Inferior parietal cortex (tissue), 1 donor: Measurements from ENCODE around the gene PCDHA4.
"Not testable (repeated sequence)": the region's sequence is repeated elsewhere in the genome, so short reads cannot be mapped to it uniquely, and the experiment has no call there.

Experiments
- DNase-seq: peaks from one replicate; pipeline ENCODE4 v3.0.0-alpha.2; 2016; ENCODE audit errors: extremely low spot score

The PCDHA4 gene

DNA sequence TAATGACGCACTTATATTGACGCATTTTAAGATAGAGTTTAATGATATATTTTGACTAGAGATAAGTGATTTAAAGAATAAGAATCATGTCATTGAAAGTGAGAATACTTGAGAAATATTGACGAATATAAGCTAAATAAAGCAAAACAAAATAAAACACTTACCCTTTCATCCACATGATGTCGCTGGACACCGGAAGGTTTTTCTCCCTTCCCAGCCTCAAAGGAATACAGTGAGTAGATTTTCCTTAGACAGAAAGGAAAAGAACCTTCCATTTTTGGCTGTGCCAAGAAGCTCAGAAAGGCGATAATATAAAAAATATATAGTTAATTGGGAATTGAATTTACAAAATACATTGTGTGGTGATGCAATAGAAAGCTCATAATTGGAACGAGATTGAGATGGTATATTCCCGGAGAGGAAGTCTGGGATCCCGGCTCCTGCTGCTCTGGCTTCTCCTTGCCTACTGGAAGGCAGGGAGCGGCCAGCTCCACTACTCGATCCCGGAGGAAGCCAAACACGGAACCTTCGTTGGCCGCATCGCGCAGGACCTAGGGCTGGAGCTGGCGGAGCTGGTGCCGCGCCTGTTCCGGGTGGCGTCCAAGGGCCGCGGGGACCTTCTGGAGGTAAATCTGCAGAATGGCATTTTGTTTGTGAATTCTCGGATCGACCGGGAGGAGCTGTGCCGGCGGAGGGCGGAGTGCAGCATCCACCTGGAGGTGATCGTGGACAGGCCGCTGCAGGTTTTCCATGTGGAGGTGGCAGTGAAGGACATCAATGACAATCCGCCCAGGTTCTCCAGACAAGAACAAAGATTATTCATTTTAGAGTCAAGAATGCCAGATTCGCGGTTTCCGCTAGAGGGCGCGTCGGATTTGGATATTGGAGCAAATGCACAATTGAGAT lies 14.8 kb downstream of the PCDHA4 start, which contains the start of gene PCDHA5:
Gene PCDHA5 (plus strand): TSS at position 239 of the 906 bp plus-strand sequence.
- DNase-seq: peak; percentile 54

DNA sequence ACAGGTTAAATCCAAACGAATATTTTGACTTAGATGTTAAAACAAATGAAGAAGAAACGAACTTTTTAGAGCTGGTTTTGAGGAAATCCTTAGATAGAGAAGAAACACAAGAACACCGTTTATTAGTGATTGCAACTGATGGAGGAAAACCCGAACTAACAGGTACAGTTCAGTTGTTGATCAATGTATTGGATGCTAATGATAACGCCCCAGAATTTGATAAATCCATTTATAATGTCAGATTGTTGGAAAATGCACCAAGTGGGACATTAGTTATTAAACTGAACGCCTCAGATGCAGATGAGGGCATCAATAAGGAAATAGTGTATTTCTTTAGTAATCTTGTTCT lies 15.4 kb downstream of the PCDHA4 start:
- DNase-seq: no peak

DNA sequence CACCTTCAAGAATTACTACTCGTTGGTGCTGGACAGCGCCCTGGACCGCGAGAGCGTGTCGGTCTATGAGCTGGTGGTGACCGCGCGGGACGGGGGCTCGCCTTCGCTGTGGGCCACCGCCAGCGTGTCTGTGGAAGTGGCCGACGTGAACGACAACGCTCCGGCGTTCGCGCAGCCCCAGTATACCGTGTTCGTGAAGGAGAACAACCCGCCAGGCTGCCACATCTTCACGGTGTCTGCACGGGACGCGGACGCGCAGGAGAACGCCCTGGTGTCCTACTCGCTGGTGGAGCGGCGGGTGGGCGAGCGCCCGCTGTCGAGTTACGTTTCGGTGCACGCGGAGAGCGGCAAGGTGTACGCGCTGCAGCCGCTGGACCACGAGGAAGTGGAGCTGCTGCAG lies 16.1 kb downstream of the PCDHA4 start:
- not testable (repeated sequence) for DNase-seq

DNA sequence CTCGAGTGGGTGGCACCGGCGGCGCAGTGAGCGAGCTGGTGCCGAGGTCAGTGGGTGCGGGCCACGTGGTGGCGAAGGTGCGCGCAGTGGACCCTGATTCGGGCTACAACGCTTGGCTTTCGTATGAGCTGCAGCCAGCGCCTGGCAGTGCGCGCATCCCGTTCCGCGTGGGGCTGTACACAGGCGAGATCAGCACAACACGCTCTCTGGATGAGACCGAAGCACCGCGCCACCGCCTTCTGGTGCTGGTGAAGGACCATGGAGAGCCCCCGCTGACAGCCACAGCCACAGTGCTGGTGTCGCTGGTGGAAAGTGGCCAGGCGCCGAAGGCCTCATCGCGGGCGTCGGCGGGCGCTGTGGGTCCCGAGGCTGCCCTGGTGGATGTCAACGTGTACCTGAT lies 16.6 kb downstream of the PCDHA4 start:
- DNase-seq: no peak

DNA sequence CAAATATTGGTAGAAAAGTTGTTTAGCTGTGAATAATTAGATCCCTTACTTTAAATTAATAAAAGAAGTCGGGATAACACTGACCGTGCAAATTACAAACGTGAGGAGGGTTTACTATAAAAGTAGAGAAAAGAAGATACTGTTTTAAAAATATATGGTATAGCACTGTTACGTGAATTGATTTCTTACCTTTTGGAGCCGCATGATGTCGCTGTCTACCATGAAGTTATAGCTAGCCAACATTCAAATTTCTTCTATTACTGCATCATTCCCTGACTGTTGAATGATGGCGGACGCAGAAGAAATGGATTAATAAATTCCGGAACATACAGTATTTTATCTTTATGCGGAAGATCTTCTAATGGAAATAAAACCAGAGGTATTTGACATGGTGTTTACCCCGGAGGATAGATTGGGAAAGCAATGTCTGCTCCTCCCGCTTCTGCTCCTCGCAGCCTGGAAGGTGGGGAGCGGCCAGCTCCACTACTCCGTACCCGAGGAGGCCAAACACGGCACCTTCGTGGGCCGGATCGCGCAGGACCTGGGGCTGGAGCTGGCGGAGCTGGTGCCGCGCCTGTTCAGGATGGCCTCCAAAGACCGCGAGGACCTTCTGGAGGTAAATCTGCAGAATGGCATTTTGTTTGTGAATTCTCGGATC lies 21.0 kb downstream of the PCDHA4 start, which contains the start of gene PCDHA6:
Gene PCDHA6 (plus strand): TSS at position 257 of the 658 bp plus-strand sequence. CDS start 132 bp downstream, at position 389.
- peak; percentile 15 for DNase-seq

DNA sequence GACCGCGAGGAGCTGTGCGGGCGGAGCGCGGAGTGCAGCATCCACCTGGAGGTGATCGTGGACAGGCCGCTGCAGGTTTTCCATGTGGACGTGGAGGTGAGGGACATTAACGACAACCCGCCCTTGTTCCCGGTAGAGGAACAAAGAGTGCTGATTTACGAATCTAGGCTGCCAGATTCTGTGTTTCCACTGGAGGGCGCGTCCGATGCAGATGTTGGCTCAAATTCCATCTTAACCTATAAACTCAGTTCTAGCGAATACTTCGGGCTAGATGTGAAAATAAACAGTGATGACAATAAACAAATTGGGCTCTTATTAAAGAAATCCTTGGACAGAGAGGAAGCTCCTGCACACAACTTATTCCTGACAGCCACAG lies 21.5 kb downstream of the PCDHA4 start:
- DNase-seq: no peak

DNA sequence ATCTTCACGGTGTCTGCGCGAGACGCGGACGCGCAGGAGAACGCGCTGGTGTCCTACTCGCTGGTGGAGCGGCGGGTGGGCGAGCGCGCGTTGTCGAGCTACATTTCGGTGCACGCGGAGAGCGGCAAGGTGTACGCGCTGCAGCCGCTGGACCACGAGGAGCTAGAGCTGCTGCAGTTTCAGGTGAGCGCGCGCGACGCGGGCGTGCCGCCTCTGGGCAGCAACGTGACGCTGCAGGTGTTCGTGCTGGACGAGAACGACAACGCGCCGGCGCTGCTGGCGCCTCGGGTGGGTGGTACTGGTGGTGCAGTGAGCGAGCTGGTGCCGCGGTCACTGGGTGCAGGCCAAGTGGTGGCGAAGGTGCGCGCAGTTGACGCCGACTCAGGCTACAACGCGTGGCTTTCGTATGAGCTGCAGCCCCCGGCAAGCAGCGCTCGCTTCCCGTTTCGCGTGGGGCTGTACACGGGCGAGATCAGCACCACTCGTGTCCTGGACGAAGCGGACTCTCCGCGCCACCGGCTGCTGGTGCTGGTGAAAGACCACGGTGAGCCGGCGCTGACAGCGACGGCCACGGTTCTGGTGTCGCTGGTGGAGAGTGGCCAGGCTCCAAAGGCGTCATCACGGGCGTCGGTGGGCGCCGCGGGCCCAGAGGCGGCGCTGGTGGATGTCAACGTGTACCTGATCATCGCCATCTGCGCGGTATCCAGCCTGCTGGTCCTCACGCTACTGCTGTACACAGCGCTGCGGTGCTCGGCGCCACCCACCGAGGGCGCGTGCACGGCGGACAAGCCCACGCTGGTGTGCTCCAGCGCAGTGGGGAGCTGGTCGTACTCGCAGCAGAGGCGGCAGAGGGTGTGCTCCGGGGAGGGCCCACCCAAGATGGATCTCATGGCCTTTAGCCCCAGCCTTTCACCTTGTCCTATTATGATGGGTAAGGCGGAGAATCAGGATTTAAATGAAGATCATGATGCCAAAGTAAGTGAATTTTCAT lies 22.9 kb downstream of the PCDHA4 start:
- DNase-seq: not testable (repeated sequence)

DNA sequence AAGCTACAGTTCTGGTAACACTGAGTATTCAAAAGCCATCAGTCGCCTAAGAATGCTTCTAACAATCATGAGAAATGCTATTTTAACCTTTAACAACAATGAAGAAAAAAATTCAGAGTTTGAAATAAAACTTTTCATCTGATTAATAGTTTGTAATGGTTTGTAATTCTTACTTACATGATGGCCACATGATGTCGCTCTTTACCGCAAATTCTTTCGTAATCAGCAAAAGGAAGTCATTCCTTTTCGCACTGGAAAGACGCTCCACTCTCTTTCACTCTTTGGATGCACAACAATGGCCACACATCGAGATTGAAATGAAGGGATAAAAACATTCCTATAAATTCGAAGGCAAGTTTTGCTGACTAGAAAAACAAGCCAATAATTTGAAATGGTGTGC lies 27.1 kb downstream of the PCDHA4 start, which contains the start of gene PCDHA7:
Gene PCDHA7 (plus strand): TSS at position 277 of the 400 bp plus-strand sequence. CDS start 115 bp downstream, at position 392.
- peak; percentile 30 for DNase-seq

DNA sequence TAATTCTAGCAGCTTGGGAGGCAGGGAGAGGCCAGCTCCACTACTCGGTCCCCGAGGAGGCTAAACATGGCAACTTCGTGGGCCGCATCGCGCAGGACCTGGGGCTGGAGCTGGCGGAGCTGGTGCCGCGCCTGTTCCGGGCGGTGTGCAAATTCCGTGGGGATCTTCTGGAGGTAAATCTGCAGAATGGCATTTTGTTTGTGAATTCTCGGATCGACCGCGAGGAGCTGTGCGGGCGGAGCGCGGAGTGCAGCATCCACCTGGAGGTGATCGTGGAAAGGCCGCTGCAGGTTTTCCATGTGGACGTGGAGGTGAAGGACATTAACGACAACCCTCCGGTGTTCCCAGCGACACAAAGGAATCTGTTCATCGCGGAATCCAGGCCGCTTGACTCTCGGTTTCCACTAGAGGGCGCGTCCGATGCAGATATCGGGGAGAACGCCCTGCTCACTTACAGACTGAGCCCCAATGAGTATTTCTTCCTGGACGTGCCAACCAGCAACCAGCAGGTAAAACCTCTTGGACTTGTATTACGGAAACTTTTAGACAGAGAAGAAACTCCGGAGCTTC lies 27.7 kb downstream of the PCDHA4 start:
- not testable (repeated sequence) for DNase-seq

DNA sequence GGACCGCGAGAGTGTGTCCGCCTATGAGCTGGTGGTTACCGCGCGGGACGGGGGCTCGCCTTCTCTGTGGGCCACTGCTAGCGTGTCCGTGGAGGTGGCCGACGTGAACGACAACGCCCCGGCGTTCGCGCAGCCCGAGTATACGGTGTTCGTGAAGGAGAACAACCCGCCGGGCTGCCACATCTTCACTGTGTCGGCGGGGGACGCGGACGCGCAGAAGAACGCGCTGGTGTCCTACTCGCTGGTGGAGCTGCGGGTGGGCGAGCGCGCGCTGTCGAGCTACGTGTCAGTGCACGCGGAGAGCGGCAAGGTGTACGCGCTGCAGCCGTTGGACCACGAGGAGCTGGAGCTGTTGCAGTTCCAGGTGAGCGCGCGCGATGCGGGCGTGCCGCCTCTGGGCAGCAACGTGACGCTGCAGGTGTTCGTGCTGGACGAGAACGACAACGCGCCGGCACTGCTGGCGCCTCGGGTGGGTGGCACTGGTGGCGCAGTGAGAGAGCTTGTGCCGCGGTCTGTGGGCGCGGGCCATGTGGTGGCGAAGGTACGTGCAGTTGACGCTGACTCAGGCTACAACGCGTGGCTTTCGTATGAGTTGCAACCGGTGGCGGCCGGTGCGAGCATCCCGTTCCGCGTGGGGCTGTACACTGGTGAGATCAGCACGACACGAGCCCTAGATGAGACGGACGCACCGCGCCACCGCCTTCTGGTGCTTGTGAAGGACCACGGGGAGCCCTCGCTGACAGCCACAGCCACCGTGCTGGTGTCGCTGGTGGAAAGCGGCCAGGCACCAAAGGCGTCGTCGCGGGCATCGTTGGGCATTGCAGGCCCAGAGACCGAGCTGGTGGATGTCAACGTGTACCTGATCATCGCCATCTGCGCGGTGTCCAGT lies 29.0 kb downstream of the PCDHA4 start:
- no peak for DNase-seq

DNA sequence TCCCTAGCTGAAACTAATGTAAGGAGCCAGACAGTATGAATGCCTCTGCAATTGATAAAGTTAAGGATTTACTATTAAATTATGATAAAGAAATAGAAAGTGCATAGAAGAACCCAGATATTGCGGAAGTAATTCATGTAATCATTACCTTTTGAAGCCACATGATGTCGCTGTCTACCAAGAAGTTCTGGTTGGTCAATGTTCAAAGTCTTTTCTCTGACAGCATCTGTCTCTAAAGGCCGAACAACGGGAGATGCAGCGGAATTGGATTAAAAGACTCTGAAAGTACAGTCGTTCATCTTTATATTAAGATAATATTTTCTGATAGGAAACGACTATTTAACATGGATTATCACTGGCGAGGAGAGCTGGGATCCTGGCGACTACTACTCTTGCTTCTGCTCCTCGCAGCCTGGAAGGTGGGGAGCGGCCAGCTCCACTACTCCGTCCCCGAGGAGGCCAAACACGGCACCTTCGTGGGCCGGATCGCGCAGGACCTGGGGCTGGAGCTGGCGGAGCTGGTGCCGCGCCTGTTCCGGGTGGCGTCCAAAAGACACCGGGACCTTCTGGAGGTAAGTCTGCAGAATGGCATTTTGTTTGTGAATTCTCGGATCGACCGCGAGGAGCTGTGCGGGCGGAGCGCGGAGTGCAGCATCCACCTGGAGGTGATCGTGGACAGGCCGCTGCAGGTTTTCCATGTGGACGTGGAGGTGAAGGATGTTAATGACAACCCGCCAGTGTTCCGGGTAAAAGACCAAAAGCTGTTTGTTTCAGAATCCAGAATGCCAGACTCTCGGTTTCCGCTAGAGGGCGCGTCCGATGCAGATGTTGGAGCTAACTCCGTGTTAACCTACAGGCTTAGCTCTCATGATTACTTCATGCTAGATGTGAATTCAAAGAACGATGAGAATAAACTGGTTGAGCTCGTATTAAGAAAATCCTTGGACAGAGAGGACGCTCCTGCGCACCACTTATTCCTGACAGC lies 34.4 kb downstream of the PCDHA4 start, which contains the start of gene PCDHA8:
Gene PCDHA8 (plus strand): TSS at position 210 of the 985 bp plus-strand sequence. CDS start 135 bp downstream, at position 345.
- DNase-seq: peak; percentile 64

DNA sequence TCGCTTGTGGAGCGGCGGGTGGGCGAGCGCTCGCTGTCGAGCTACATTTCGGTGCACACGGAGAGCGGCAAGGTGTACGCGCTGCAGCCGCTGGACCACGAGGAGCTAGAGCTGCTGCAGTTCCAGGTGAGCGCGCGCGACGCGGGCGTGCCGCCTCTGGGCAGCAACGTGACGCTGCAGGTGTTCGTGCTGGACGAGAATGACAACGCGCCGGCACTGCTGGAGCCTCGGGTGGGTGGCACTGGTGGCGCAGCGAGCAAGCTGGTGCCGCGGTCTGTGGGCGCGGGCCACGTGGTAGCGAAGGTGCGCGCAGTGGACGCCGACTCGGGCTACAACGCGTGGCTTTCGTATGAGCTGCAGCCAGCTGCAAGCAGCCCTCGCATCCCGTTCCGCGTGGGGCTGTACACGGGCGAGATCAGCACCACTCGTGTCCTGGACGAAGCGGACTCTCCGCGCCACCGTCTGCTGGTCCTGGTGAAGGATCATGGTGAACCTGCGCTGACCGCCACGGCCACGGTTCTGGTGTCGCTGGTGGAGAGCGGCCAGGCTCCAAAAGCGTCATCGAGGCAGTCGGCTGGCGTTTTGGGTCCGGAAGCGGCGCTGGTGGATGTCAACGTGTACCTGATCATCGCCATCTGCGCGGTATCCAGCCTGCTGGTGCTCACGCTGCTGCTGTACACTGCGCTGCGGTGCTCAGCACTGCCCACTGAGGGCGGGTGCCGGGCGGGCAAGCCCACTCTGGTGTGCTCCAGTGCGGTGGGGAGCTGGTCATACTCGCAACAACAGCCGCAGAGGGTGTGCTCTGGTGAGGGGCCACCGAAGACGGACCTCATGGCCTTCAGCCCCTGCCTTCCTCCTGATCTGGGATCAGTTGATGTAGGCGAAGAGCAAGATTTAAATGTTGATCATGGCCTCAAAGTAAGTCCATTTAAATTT lies 36.2 kb downstream of the PCDHA4 start:
- DNase-seq: no peak

DNA sequence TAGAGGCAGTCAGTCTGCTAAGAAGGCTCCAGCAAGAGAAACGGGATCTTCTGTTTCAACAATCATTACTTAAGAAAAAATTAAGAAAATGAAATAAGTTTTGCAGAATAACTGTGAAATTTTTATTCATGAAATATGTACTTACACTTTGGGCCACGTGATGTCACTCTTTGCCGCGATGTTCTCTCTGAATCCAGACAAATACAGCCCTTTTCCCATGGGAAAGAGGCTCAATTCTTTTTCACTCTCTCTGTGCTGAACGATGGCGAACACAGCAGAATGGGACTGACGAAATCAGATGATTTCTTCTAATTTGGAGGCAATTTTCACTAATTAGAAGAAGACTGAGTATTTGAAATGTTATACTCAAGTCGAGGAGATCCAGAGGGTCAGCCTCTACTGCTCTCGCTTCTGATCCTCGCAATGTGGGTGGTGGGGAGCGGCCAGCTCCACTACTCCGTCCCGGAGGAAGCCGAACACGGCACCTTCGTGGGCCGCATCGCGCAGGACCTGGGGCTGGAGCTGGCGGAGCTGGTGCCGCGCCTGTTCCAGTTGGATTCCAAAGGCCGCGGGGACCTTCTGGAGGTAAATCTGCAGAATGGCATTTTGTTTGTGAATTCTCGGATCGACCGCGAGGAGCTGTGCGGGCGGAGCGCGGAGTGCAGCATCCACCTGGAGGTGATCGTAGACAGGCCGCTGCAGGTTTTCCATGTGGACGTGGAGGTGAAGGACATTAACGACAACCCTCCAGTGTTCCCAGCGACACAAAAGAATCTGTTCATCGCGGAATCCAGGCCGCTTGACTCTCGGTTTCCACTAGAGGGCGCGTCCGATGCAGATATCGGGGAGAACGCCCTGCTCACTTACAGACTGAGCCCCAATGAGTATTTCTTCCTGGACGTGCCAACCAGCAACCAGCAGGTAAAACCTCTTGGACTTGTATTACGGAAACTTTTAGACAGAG lies 41.6 kb downstream of the PCDHA4 start, which contains the start of gene PCDHA9:
Gene PCDHA9 (plus strand): TSS at position 244 of the 964 bp plus-strand sequence. CDS start 114 bp downstream, at position 358.
- DNase-seq: not testable (repeated sequence)

DNA sequence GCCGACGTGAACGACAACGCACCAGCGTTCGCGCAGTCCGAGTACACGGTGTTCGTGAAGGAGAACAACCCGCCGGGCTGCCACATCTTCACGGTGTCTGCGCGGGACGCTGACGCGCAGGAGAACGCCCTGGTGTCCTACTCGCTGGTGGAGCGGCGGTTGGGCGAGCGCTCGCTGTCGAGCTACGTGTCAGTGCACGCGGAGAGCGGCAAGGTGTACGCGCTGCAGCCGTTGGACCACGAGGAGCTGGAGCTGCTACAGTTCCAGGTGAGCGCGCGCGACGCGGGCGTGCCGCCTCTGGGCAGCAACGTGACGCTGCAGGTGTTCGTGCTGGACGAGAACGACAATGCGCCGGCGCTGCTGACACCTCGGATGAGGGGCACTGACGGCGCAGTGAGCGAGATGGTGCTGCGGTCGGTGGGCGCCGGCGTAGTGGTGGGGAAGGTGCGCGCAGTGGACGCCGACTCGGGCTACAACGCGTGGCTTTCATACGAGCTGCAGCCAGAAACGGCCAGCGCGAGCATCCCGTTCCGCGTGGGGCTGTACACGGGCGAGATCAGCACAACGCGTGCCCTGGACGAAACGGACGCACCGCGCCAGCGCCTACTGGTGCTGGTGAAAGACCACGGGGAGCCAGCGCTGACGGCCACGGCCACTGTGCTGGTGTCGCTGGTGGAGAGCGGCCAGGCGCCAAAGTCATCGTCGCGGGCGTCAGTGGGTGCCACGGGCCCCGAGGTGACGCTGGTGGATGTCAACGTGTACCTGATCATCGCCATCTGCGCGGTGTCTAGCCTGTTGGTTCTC lies 43.2 kb downstream of the PCDHA4 start:
- DNase-seq: not testable (repeated sequence)
